Endometrial microvascular endothelial cells (primary cell): ENCODE data around the gene BCL2L14. TPM values are rescaled to one million over a fixed set of nuclear protein-coding genes. Genes with fewer than 3 reads are reported as not detected.

Experiments used
- in situ Hi-C: cut with HindIII; loops from 2 replicates; pipeline ENCODE4 v1.10.0; 2017; ENCODE audit warnings: low sequenced_read_pairs, low pct_unique_long_range_greater_than_20kb; ENCODE audit errors: inconsistent ontology term
- total RNA-seq: library from RNA; depleted of rRNA; stranded (reverse); fragments of >200 nt; gene quantifications from one replicate; pipeline ENCODE4 v1.2.3, GENCODE V29; 2015; ENCODE audit errors: inconsistent ontology term

The BCL2L14 gene
- not detected for total RNA-seq

- in situ Hi-C loops: no loop called here
Measured at GRCh38 chr12:12070674-12071656, at the start of gene BCL2L14. Gene BCL2L14, plus strand, starts transcription at chr12:12070939. Its CDS starts 8,367 bp downstream, at chr12:12079306.

GRCh38 chr12:12022306-12022936 is 48.3 kb upstream of the BCL2L14 start:
- in situ Hi-C loops: no loop called here

- in situ Hi-C loops: no loop called here
Measured at GRCh38 chr12:12023456-12023855, 47.3 kb upstream of the BCL2L14 start.

GRCh38 chr12:12024911-12025682 is 45.6 kb upstream of the BCL2L14 start:
- in situ Hi-C loops: loop anchor here (25.0 kb wide), 1 partner anchor 438 kb away; no protein-coding TSS in a partner anchor

GRCh38 chr12:12025799-12026386 is 44.8 kb upstream of the BCL2L14 start:
- in situ Hi-C loops: loop anchor here (25.0 kb wide), 1 partner anchor 439 kb away; no protein-coding TSS in a partner anchor

GRCh38 chr12:12028668-12029402 is 41.9 kb upstream of the BCL2L14 start:
- in situ Hi-C loops: loop anchor here (25.0 kb wide), 1 partner anchor 442 kb away; no protein-coding TSS in a partner anchor

GRCh38 chr12:12029653-12030052 is 41.1 kb upstream of the BCL2L14 start:
- in situ Hi-C loops: loop anchor here (25.0 kb wide), 1 partner anchor 442 kb away; no protein-coding TSS in a partner anchor

GRCh38 chr12:12032260-12032791 is 38.4 kb upstream of the BCL2L14 start:
- in situ Hi-C loops: loop anchor here (25.0 kb wide), 1 partner anchor 445 kb away; no protein-coding TSS in a partner anchor

GRCh38 chr12:12032851-12033797 is 37.6 kb upstream of the BCL2L14 start:
- in situ Hi-C loops: loop anchor here (25.0 kb wide), 1 partner anchor 446 kb away; no protein-coding TSS in a partner anchor

GRCh38 chr12:12033824-12034223 is 36.9 kb upstream of the BCL2L14 start:
- in situ Hi-C loops: loop anchor here (25.0 kb wide), 1 partner anchor 447 kb away; no protein-coding TSS in a partner anchor

- in situ Hi-C loops: loop anchor here (25.0 kb wide), 1 partner anchor 447 kb away; no protein-coding TSS in a partner anchor
Measured at GRCh38 chr12:12034344-12034743, 36.4 kb upstream of the BCL2L14 start.

GRCh38 chr12:12035229-12035628 is 35.5 kb upstream of the BCL2L14 start:
- in situ Hi-C loops: loop anchor here (25.0 kb wide), 1 partner anchor 448 kb away; no protein-coding TSS in a partner anchor

- in situ Hi-C loops: loop anchor here (25.0 kb wide), 1 partner anchor 450 kb away; no protein-coding TSS in a partner anchor
Measured at GRCh38 chr12:12036901-12037300, 33.8 kb upstream of the BCL2L14 start.

GRCh38 chr12:12039897-12040296 is 30.8 kb upstream of the BCL2L14 start:
- in situ Hi-C loops: loop anchor here (25.0 kb wide), 1 partner anchor 453 kb away; no protein-coding TSS in a partner anchor

GRCh38 chr12:12046401-12046800 is 24.3 kb upstream of the BCL2L14 start:
- in situ Hi-C loops: loop anchor here (25.0 kb wide), 1 partner anchor 459 kb away; no protein-coding TSS in a partner anchor

- in situ Hi-C loops: loop anchor here (25.0 kb wide), 1 partner anchor 460 kb away; no protein-coding TSS in a partner anchor
Measured at GRCh38 chr12:12047682-12048081, 23.1 kb upstream of the BCL2L14 start.
